Sigmoid colon (tissue), 7 donors: ENCODE measurements around the gene MLPH. TPM values are rescaled to one million over a fixed set of nuclear protein-coding genes. Genes with fewer than 3 reads are reported as not detected.

Source experiments
- DNase-seq: peaks from one replicate; pipeline ENCODE4 v3.0.0-alpha.2; 2019
- H3K27ac ChIP-seq, 4 donors: fragments of 200-600 bp; sonication (generic); one replicate each; pipeline ENCODE4 v1.5.1; 2016 to 2019; ENCODE audit warnings: mild to moderate bottlenecking in 1 of 4
- H3K27me3 ChIP-seq, 3 donors: fragments of 200-600 bp; sonication (generic); one replicate each; pipeline ENCODE4 v1.5.1; 2019; ENCODE audit warnings: mild to moderate bottlenecking in 1 of 3
- H3K36me3 ChIP-seq, 4 donors: fragments of 200-600 bp; sonication (generic); one replicate each; pipeline ENCODE4 v1.5.1; 2016 to 2019
- H3K4me1 ChIP-seq, 4 donors: fragments of 200-600 bp; sonication (generic); one replicate each; pipeline ENCODE4 v1.5.1; 2017 to 2019
- H3K4me3 ChIP-seq, 4 donors: fragments of 200-600 bp; sonication (generic); one replicate each; pipeline ENCODE4 v1.5.1; 2017 to 2019; ENCODE audit warnings: mild to moderate bottlenecking in 2 of 4, moderate library complexity in 1 of 4
- H3K9me3 ChIP-seq, 4 donors: fragments of 200-600 bp in 3 of 4; sonication (generic) in 3 of 4; one replicate each; pipeline versions ENCODE4 v1.5.1 to v1.6.1; 2013 to 2019
- CTCF ChIP-seq, 4 experiments: fragments of 450-650 bp in 3 of 4; fragments of 200-600 bp in 1 of 4; IDR thresholded peaks; one replicate each; pipeline ENCODE4 v1.5.1; 2016 to 2019; ENCODE audit warnings: antibody characterized with exemption in 4 of 4, mild to moderate bottlenecking in 3 of 4, moderate library complexity in 2 of 4
- EP300 ChIP-seq, 4 donors: sonication (generic); formaldehyde crosslinking; IDR thresholded peaks; one replicate each; pipeline ENCODE4 v1.6.1; 2017; ENCODE audit warnings: antibody characterized with exemption in 4 of 4
- POLR2A ChIP-seq, 2 donors: fragments of 450-650 bp; IDR thresholded peaks; one replicate each; pipeline ENCODE4 v1.6.1; 2016; ENCODE audit warnings: antibody characterized with exemption in 2 of 2, mild to moderate bottlenecking in 2 of 2, moderate library complexity in 2 of 2
- POLR2AphosphoS5 ChIP-seq, 4 donors: sonication (generic); formaldehyde crosslinking; IDR thresholded peaks; one replicate each; pipeline ENCODE4 v1.6.1; 2017; ENCODE audit warnings: antibody characterized with exemption in 4 of 4
- WGBS, 2 donors: extraction: QIAGEN DNeasy Blood & Tissue Kit; methylation state at CpG; one replicate each; pipeline ENCODE4 v1.1.7; 2013; 5-methylcytosine and 5-hydroxymethylcytosine counted together
- intact Hi-C: fragments of 100-400 bp; cut with DNase I; formaldehyde crosslinking; loops from one replicate; pipeline ENCODE4 v1.15.1; 2023
- polyA plus RNA-seq, 3 donors: library from polyadenylated mRNA; stranded (reverse); fragments of 200-250 nt; gene quantifications; one replicate each; pipeline ENCODE4 v1.2.3, GENCODE V29; 2013
- total RNA-seq, 4 donors: library from RNA; depleted of rRNA; stranded (reverse); fragments of >200 nt; gene quantifications; one replicate each; pipeline ENCODE4 v1.1.0, GENCODE V29; 2016
- donor health status: healthy with polysubstance abuse.
- donor health status: Bipolar disorder and iron deficiency.
- donor health status: healthy.

Gene MLPH
- total and polyA plus RNA-seq, 7 donors, result 1.8 to 79.3 (median 21.9) TPM

- Histone ChIP-seq H3K27ac (peak overlapping the region in 1 of 4 donors; percentile 52), H3K36me3 (no peaks in the 10 kb centered on the region), H3K4me3 (peak overlapping the region; percentile 24 to 48 (median 38)), H3K4me1 (peaks cover 0 to 16% (median 15%) of the 10 kb centered on the region in 4 donors), H3K27me3 (peaks cover 7 to 36% (median 15%) of the 10 kb centered on the region in 3 donors), H3K9me3 (peaks cover 5 to 17% (median 13%) of the 10 kb centered on the region in 4 donors)
- TF ChIP-seq POLR2AphosphoS5 (IDR thresholded peaks at IDR 0.05) (no peak), EP300 (IDR thresholded peaks at IDR 0.05) (no peak), CTCF (IDR thresholded peaks at IDR 0.05) (no peak), POLR2A (IDR thresholded peaks at IDR 0.05) (no peak)
- 45 to 52% methylated on average over 14 of the region's 14 CpGs for WGBS, 2 donors
- intact Hi-C loops, result no loop called here
- DNase-seq, result no peak
Observed at GRCh38 chr2:237487496-237487895, 445 bp downstream of the MLPH start.

GRCh38 chr2:237488295-237488694 lies 1.2 kb downstream of the MLPH start:
- intact Hi-C loops, result no loop called here
- DNase-seq, result no peak
- WGBS, 2 donors, result 76 to 81% methylated on average over 6 of the region's 6 CpGs
- peaks cover 5 to 18% (median 15%) of the 10 kb centered on the region in 4 donors for H3K9me3 ChIP-seq
- TF ChIP-seq EP300 (IDR thresholded peaks at IDR 0.05) (no peak), POLR2A (IDR thresholded peaks at IDR 0.05) (no peak), CTCF (IDR thresholded peaks at IDR 0.05) (no peak), POLR2AphosphoS5 (IDR thresholded peaks at IDR 0.05) (no peak)
- no peaks in the 10 kb centered on the region for H3K36me3 ChIP-seq
- H3K27me3 ChIP-seq, result peaks cover 7 to 36% (median 15%) of the 10 kb centered on the region in 3 donors
- no peak overlapping the region for H3K4me3 ChIP-seq
- no peak overlapping the region for H3K27ac ChIP-seq
- H3K4me1 ChIP-seq, result peaks cover 0 to 16% (median 15%) of the 10 kb centered on the region in 4 donors

GRCh38 chr2:237488901-237489860 lies 2.1 kb downstream of the MLPH start:
- Histone ChIP-seq H3K27me3 (peaks cover 7 to 36% (median 15%) of the 10 kb centered on the region in 3 donors), H3K4me3 (no peak overlapping the region), H3K27ac (peak overlapping the region in 1 of 4 donors; percentile 10), H3K4me1 (peaks cover 0 to 16% (median 15%) of the 10 kb centered on the region in 4 donors), H3K9me3 (peaks cover 5 to 18% (median 15%) of the 10 kb centered on the region in 4 donors), H3K36me3 (no peaks in the 10 kb centered on the region)
- TF ChIP-seq EP300 (IDR thresholded peaks at IDR 0.05) (no peak), POLR2A (IDR thresholded peaks at IDR 0.05) (no peak)
- no peak for DNase-seq
- WGBS, 2 donors, result 28 to 60% methylated on average over 6 of the region's 6 CpGs
- intact Hi-C loops, result no loop called here

GRCh38 chr2:237490009-237490711 lies 3.1 kb downstream of the MLPH start:
- Histone ChIP-seq H3K36me3 (no peaks in the 10 kb centered on the region), H3K4me1 (peaks cover 0 to 16% (median 15%) of the 10 kb centered on the region in 4 donors), H3K4me3 (no peak overlapping the region), H3K9me3 (peaks cover 5 to 18% (median 15%) of the 10 kb centered on the region in 4 donors), H3K27ac (no peak overlapping the region), H3K27me3 (peaks cover 7 to 30% (median 15%) of the 10 kb centered on the region in 3 donors)
- whole genome bisulfite sequencing, 2 donors, result 23 to 53% methylated on average over 8 of the region's 8 CpGs
- TF ChIP-seq POLR2A (IDR thresholded peaks at IDR 0.05), result no peak
- TF ChIP-seq CTCF (IDR thresholded peaks at IDR 0.05), result no peak
- TF ChIP-seq POLR2AphosphoS5 (IDR thresholded peaks at IDR 0.05), result no peak
- TF ChIP-seq EP300 (IDR thresholded peaks at IDR 0.05), result no peak
- intact Hi-C loops, result no loop called here
- DNase-seq, result no peak

GRCh38 chr2:237490795-237491194 lies 3.7 kb downstream of the MLPH start:
- intact Hi-C loops, result no loop called here
- peaks cover 5 to 18% (median 15%) of the 10 kb centered on the region in 4 donors for H3K9me3 ChIP-seq
- DNase-seq, result no peak
- peaks cover 0 to 16% (median 15%) of the 10 kb centered on the region in 4 donors for H3K4me1 ChIP-seq
- TF ChIP-seq POLR2A (IDR thresholded peaks at IDR 0.05) (no peak), CTCF (IDR thresholded peaks at IDR 0.05) (no peak), EP300 (IDR thresholded peaks at IDR 0.05) (no peak), POLR2AphosphoS5 (IDR thresholded peaks at IDR 0.05) (no peak)
- peaks cover 7 to 26% (median 15%) of the 10 kb centered on the region in 3 donors for H3K27me3 ChIP-seq
- H3K4me3 ChIP-seq, result no peak overlapping the region
- 68 to 85% methylated on average over 6 of the region's 6 CpGs for WGBS, 2 donors
- no peak overlapping the region for H3K27ac ChIP-seq
- no peaks in the 10 kb centered on the region for H3K36me3 ChIP-seq
